Ramos (cell line): ENCODE data around the gene PDIA6.

Experiments
- in situ Hi-C: fragments of 300-500 bp; cut with MboI; formaldehyde crosslinking; loops from one replicate; pipeline ENCODE4 v1.14.3; 2022; ENCODE audit warnings: low sequenced_read_pairs; ENCODE audit not compliant: unreplicated experiment

PDIA6 gene

GRCh38 chr2:10817413-10817812 lies 4.8 kb upstream of the PDIA6 start:
- in situ Hi-C loops, result loop anchor here (25.0 kb wide), 1 partner anchor 945 kb away; no protein-coding TSS in a partner anchor

- in situ Hi-C loops, result loop anchor here (25.0 kb wide), 1 partner anchor 948 kb away; no protein-coding TSS in a partner anchor
These were observed 2.2 kb upstream of the PDIA6 start for GRCh38 chr2:10814571-10815331.

GRCh38 chr2:10814142-10814541 lies 1.6 kb upstream of the PDIA6 start:
- in situ Hi-C loops, result loop anchor here (25.0 kb wide), 1 partner anchor 948 kb away; no protein-coding TSS in a partner anchor

GRCh38 chr2:10813163-10814138 lies 866 bp upstream of the PDIA6 start:
- in situ Hi-C loops, result loop anchor here (25.0 kb wide), 1 partner anchor 949 kb away; no protein-coding TSS in a partner anchor

- in situ Hi-C loops, result loop anchor here (25.0 kb wide), 1 partner anchor 951 kb away; no protein-coding TSS in a partner anchor
These were observed 1.1 kb downstream of the PDIA6 start for GRCh38 chr2:10811517-10811916.

GRCh38 chr2:10810202-10811161 lies 2.1 kb downstream of the PDIA6 start:
- in situ Hi-C loops, result loop anchor here (25.0 kb wide), 1 partner anchor 952 kb away; no protein-coding TSS in a partner anchor

GRCh38 chr2:10806543-10806942 lies 6.0 kb downstream of the PDIA6 start:
- in situ Hi-C loops, result loop anchor here (25.0 kb wide), 1 partner anchor 956 kb away; no protein-coding TSS in a partner anchor

GRCh38 chr2:10805990-10806389 lies 6.6 kb downstream of the PDIA6 start:
- in situ Hi-C loops, result loop anchor here (25.0 kb wide), 1 partner anchor 956 kb away; no protein-coding TSS in a partner anchor

GRCh38 chr2:10802657-10803056 lies 9.9 kb downstream of the PDIA6 start:
- in situ Hi-C loops, result loop anchor here (25.0 kb wide), 1 partner anchor 960 kb away; no protein-coding TSS in a partner anchor

GRCh38 chr2:10800163-10800562 lies 12.4 kb downstream of the PDIA6 start:
- in situ Hi-C loops, result loop anchor here (25.0 kb wide), 1 partner anchor 962 kb away; no protein-coding TSS in a partner anchor

- in situ Hi-C loops, result no loop called here
These were observed 13.8 kb downstream of the PDIA6 start for GRCh38 chr2:10798783-10799182.

- in situ Hi-C loops, result no loop called here
These were observed 15.9 kb downstream of the PDIA6 start for GRCh38 chr2:10796703-10797102.

GRCh38 chr2:10795508-10796046 lies 17.0 kb downstream of the PDIA6 start:
- in situ Hi-C loops, result no loop called here

- in situ Hi-C loops, result no loop called here
These were observed 17.7 kb downstream of the PDIA6 start for GRCh38 chr2:10794876-10795275.

GRCh38 chr2:10793816-10794215 lies 18.8 kb downstream of the PDIA6 start:
- in situ Hi-C loops, result no loop called here

- in situ Hi-C loops, result no loop called here
These were observed 19.8 kb downstream of the PDIA6 start for GRCh38 chr2:10792660-10793400.

GRCh38 chr2:10792001-10792634 lies 20.5 kb downstream of the PDIA6 start:
- in situ Hi-C loops, result no loop called here
